ENCODE data around the gene ABCB1.

- TF ChIP-seq POLR2A (IDR thresholded peaks at IDR 0.05) = no peak
- TF ChIP-seq, protein P1, sequence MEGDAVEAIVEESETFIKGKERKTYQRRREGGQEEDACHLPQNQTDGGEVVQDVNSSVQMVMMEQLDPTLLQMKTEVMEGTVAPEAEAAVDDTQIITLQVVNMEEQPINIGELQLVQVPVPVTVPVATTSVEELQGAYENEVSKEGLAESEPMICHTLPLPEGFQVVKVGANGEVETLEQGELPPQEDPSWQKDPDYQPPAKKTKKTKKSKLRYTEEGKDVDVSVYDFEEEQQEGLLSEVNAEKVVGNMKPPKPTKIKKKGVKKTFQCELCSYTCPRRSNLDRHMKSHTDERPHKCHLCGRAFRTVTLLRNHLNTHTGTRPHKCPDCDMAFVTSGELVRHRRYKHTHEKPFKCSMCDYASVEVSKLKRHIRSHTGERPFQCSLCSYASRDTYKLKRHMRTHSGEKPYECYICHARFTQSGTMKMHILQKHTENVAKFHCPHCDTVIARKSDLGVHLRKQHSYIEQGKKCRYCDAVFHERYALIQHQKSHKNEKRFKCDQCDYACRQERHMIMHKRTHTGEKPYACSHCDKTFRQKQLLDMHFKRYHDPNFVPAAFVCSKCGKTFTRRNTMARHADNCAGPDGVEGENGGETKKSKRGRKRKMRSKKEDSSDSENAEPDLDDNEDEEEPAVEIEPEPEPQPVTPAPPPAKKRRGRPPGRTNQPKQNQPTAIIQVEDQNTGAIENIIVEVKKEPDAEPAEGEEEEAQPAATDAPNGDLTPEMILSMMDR (IDR thresholded peaks at IDR 0.05) = no peak
These were observed 117.6 kb downstream of the ABCB1 start for GRCh38 chr7:87483131-87483530.
